ENCODE results near the gene PSMG4. TPM values are rescaled to one million over a fixed set of nuclear protein-coding genes. Genes with fewer than 3 reads are reported as not detected.

The PSMG4 gene
- total and polyA plus RNA-seq, 2 donors (not counting 3 experiments of a cell fraction or from before 2014, with no cell fraction given): 31.4 to 46.0 TPM

- Histone ChIP-seq H3K9me3 (replicated peaks; ENCODE audit: control insufficient read depth, insufficient read depth, low read length) (no peaks in the 10 kb centered on the region), H3K27me3 (ENCODE audit: control insufficient read depth in 2 of 2, insufficient read depth in 2 of 2, low read length in 2 of 2) (no peaks in the 10 kb centered on the region), H4K20me1 (replicated peaks; ENCODE audit: control insufficient read depth, extremely low read depth, insufficient read depth, low read length) (no peaks in the 10 kb centered on the region), H3K4me2 (ENCODE audit: insufficient read depth, low read length) (no peak overlapping the region), H3K36me3 (ENCODE audit: control insufficient read depth in 2 of 2, extremely low read depth in 1 of 2, insufficient read depth in 2 of 2, low read length in 2 of 2) (peaks cover 0 to 7% of the 10 kb centered on the region in 2 experiments), H2AFZ (ENCODE audit: low read depth, low read length) (no peak overlapping the region), H3K4me3 (replicated peaks in 1 of 3; ENCODE audit: insufficient read depth in 1 of 3, low read depth in 1 of 3, low read length in 3 of 3) (no peak overlapping the region), H3K27ac (ENCODE audit: insufficient read depth, low read depth, low read length) (no peak overlapping the region), H3K4me1 (ENCODE audit: control insufficient read depth, extremely low read depth, insufficient read depth, low read length) (peaks cover 20% of the 10 kb centered on the region), H3K9me1 (replicated peaks; ENCODE audit: control insufficient read depth, extremely low read depth, insufficient read depth, low read length) (no peaks in the 10 kb centered on the region), H3K9ac (replicated peaks; ENCODE audit: extremely low read depth, insufficient read depth, low read length) (no peak overlapping the region), H3K79me2 (ENCODE audit: control insufficient read depth, insufficient read depth, low read length) (no peaks in the 10 kb centered on the region)
- DNase-seq (ENCODE audit: low read depth, low spot score) (no peak), FAIRE-seq (no peak)
- ChIA-PET CTCF (interaction anchor here (0.9 to 1.8 kb wide), 2 partner anchors 455 to 714 kb away, joined by 3 to 9 read pairs; no protein-coding TSS in a partner anchor), POLR2A (no interaction called here)
- dilution Hi-C loops (cut with MboI; ENCODE audit: extremely low pct_ligation_motif_present, low sequenced_read_pairs): loop anchor here (25.0 kb wide), 1 partner anchor 710 kb away; no protein-coding TSS in a partner anchor
- intact Hi-C loops (cut with micrococcal nuclease): loop anchor here (5.0 kb wide), 1 partner anchor 655 kb away; no protein-coding TSS in a partner anchor
- no TSS peak for BruUV-seq (replicated peaks)
- no peak for TF ChIP-seq POLR2AphosphoS5 (IDR thresholded peaks at IDR 0.05; ENCODE audit: insufficient read depth, low read depth, low read length)
- TF ChIP-seq FOS (IDR thresholded peaks at IDR 0.05; ENCODE audit: borderline replicate concordance, insufficient read depth, low read length): no peak
- TF ChIP-seq MYC (IDR thresholded peaks at IDR 0.05; ENCODE audit: low read depth, low read length): no peak
- no peak for TF ChIP-seq POLR2A (IDR thresholded peaks at IDR 0.05; ENCODE audit: low read depth, low read length)
- no peak for TF ChIP-seq JUN (IDR thresholded peaks at IDR 0.05; ENCODE audit: borderline replicate concordance, insufficient read depth, insufficient read length, low read depth)
- TF ChIP-seq GATA2 (IDR thresholded peaks at IDR 0.05; ENCODE audit: insufficient read depth, insufficient read length, low read depth, low read length): no peak
- no peak for TF ChIP-seq MAX (IDR thresholded peaks at IDR 0.05; ENCODE audit: insufficient read depth, insufficient read length)
- TF ChIP-seq EZH2 (IDR thresholded peaks at IDR 0.05; ENCODE audit: borderline replicate concordance, low read depth, low read length, severe bottlenecking): no peak
- TF ChIP-seq CTCF (IDR thresholded peaks at IDR 0.05; ENCODE audit: extremely low read depth in 1 of 2, insufficient read depth in 1 of 2, low read depth in 1 of 2, low read length in 2 of 2): no peak
These were observed 18.5 kb downstream of the PSMG4 start for GRCh38 chr6:3277251-3277650.
